Activated naive CD4-positive, alpha-beta T cell treated with anti-CD3 and anti-CD28 coated beads, Interleukin-2, amount 10 ng/mL, durations not matched to agents 5 hours and 36 hours (primary cell): Measurements from ENCODE around the gene C3. TPM values are rescaled to one million over a fixed set of nuclear protein-coding genes. Genes with fewer than 3 reads are reported as not detected.

ENCODE experiments used
- microRNA-seq: library from miRNA; unstranded; fragments of <30 nt; microRNA quantifications from one replicate; pipeline ENCODE4 v1.2.0, GENCODE V29; 2022; ENCODE audit warnings: borderline microRNAs expressed, borderline replicate concordance
- total RNA-seq, 2 experiments: library from RNA; stranded (reverse); gene quantifications; one replicate each; pipeline ENCODE4 v1.2.3, GENCODE V29; 2021

C3 gene
- total RNA-seq: not detected

DNA sequence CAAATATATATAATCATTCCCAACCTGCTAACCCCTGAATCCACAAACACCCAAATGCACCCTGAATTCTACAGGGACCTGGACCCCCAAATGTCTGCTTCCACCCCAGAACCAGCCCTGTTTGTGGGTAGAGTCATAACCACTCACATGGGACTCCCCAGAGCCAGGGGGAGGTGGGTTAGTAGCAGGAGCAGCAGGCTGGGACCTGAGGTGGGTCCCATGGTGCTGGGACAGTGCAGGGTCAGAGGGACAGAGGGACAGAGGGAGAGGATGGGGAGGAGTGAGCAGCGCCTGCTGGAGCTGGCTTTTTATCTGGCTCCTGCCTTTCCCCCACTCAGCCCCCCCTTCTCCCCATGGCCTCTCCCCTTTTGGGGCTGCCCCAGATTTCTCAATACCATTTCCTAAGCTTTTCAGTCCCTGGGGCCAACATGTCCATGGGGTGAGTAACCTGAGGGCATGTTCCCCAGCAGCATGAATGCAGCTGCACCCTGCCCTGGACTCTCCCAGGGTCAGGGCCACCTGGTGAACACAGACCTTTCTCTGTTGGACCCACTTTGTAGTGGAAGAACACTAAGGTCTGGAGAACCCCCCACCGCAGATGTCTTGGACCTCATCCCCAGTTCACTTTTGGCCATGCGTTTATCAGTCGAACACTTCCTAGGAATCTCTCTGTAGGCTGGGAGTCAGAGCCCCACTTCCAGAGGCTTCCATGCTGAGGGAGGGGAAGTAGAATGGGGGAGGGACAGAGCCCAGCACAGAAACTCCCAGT lies at the start of gene C3:
Gene C3 (minus strand): TSS at position 282 of the 769 bp plus-strand sequence. CDS start 61 bp downstream, at position 221.

DNA sequence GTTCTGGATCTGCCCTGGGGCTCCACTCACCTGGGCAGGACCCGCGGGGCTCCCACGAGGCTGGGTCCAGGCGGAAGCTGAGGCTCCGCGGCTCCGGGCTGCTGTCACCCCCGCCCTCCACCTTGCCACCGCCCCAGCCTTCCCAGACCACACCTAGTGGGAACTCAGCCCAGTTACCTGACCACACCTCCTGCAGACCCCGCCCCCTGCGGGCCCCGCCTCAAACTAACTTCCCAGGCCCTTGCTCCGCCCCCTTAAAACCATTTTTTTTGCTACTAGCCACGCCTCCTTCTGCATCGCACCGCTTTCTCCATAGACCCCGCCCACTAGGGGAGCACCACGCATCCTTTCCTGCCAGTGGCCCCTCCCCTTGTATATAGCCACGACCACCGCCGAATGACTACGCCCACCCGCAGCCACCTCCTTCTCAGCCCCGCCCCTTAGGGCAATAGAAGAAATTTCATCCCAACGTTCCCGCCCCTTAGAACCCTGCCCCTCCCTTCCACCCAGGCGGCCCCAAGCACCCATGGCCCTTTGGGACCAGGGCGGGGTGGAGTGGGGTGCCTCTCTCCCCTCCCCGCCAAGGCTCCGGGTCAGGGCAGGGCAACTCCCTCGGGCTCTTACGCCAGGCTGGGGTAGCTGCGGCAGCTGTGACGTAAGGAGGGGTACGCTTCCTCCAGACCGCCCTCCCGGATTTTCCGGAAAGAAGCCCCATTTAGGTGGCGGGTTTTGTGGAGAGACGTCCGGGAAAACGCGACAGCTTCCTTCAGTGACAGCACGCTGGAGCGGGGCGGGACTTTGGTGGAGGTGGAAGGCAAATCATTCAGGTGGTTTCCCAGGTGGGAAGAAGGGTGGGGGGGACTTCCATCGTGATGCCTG lies 47.1 kb upstream of the C3 start, which contains the start of gene SH2D3A:
Gene SH2D3A (minus strand): TSS at position 79 of the 879 bp plus-strand sequence. CDS start 3,687 bp downstream, outside the sequence.

DNA sequence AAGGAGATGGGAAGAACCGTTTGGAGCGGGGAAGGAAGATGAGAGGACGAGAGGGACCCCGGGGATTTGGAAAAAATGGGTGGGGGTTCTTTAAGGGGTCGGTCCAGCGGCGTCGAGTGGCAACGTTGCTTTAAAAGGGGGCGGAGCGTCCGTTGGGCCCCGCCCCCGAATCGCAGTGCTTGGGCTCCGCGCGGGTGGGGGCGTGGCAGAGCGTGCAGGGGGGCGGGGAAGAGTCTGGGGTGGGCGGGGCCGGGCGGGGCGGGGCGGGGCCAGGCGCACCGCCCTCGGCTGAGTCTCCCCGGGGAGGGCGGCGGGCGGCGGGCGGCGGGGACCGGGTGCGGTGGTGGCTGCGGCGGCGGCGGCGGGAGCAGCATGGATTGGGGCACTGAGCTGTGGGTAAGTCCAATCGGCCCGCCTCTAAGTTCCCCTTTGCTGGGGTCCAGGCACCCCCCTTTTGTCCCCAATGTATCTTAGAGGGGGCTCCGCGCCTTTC lies 19.0 kb upstream of the C3 start, which contains the start of gene TRIP10:
Gene TRIP10 (plus strand): TSS at position 291 of the 493 bp plus-strand sequence. CDS start 82 bp downstream, at position 373.

DNA sequence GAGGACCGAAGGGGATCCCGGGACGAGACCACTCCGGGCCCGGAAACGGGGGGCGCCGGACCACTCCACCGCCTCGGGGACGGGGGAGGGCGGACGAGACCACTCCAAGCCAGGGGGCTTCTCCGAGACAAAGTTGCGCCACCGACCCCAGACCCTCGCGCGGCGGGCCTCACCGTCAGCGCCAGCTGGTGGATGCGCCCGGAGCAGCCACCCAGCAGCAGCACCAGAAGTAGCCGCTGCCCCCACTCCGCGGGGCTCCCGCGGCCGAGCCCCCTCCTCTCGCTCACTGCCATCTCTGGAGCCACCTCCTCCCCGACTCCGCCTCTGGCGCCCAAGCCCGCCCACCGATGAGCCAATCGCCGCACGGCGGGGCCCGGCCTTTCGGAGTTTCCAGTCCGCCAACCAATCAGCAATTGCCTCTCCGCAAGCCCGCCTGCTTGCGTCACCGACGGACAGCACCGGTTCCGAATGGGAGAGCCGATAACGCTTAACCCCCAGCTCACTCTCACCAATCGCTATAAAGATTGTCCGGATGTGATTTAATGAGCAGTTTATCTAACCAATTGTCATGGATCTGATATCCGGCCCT lies 16.9 kb upstream of the C3 start, which contains the start of gene GPR108:
Gene GPR108 (minus strand): TSS at position 297 of the 589 bp plus-strand sequence. CDS start 4 bp downstream, at position 293.

Small RNAs within 50 kb of the gene (microRNA-seq; reads per million reads assigned to microRNA genes)
- not detected for gene MIR6791

Other genes starting within 250 kb of the C3 start
- 100 to 1,000 TPM; 117 to 125 TPM for gene DENND1C, start 238.9 kb downstream of the C3 start, total RNA-seq
- 1 to 10 TPM; 2.1 to 2.8 TPM for gene TUBB4A, start 218.3 kb downstream of the C3 start, total RNA-seq
- gene TNFSF9, start 189.6 kb downstream of the C3 start, total RNA-seq: under 1 TPM; 0.71 to 0.77 TPM
- gene CD70, start 129.5 kb downstream of the C3 start, total RNA-seq: 1 to 10 TPM; 6.7 to 6.8 TPM
- gene TNFSF14, start 50.5 kb downstream of the C3 start, total RNA-seq: 10 to 100 TPM; 11.8 to 13.5 TPM
- 10 to 100 TPM; 78.4 TPM for gene GPR108, start 16.9 kb upstream of the C3 start, total RNA-seq
- 10 to 100 TPM; 10.3 to 11.1 TPM for gene TRIP10, start 19.0 kb upstream of the C3 start, total RNA-seq
- gene SH2D3A, start 46.8 kb upstream of the C3 start, total RNA-seq: 10 to 100 TPM; 43.8 to 43.9 TPM
- 100 to 1,000 TPM; 114 to 125 TPM for gene VAV1, start 52.1 kb upstream of the C3 start, total RNA-seq
- 1 to 10 TPM; 1.6 to 1.9 TPM for gene ADGRE1, start 166.9 kb upstream of the C3 start, total RNA-seq